ENCODE measurements around the gene VWF.
"Not testable (repeated sequence)": the region's sequence is repeated elsewhere in the genome, so short reads cannot be mapped to it uniquely, and the experiment has no call there.

The VWF gene

GRCh38 chr12:6157482-6157881 lies 33.0 kb upstream of the VWF start:
- H3K4me3 ChIP-seq (ENCODE audit: control insufficient read depth, low read depth, low read length) = no peak overlapping the region
- TF ChIP-seq CTCF (IDR thresholded peaks at IDR 0.05; ENCODE audit: control insufficient read depth, insufficient read depth, low read depth, low read length, missing control alignments) = no peak
- no peak for DNase-seq (ENCODE audit: low read depth)

GRCh38 chr12:6154730-6155459 lies 30.4 kb upstream of the VWF start:
- H3K4me3 ChIP-seq (ENCODE audit: control insufficient read depth, low read depth, low read length) = no peak overlapping the region
- no peak for DNase-seq (ENCODE audit: low read depth)
- no peak for TF ChIP-seq CTCF (IDR thresholded peaks at IDR 0.05; ENCODE audit: control insufficient read depth, insufficient read depth, low read depth, low read length, missing control alignments)

GRCh38 chr12:6148722-6149121 lies 24.3 kb upstream of the VWF start:
- not testable (repeated sequence) for DNase-seq (ENCODE audit: low read depth); H3K4me3 ChIP-seq (ENCODE audit: control insufficient read depth, low read depth, low read length)

GRCh38 chr12:6148061-6148460 lies 23.6 kb upstream of the VWF start:
- no peak for DNase-seq (ENCODE audit: low read depth)
- no peak overlapping the region for H3K4me3 ChIP-seq (ENCODE audit: control insufficient read depth, low read depth, low read length)
- no peak for TF ChIP-seq CTCF (IDR thresholded peaks at IDR 0.05; ENCODE audit: control insufficient read depth, insufficient read depth, low read depth, low read length, missing control alignments)

- no peak overlapping the region for H3K4me3 ChIP-seq (ENCODE audit: control insufficient read depth, low read depth, low read length)
- DNase-seq (ENCODE audit: low read depth) = no peak
- no peak for TF ChIP-seq CTCF (IDR thresholded peaks at IDR 0.05; ENCODE audit: control insufficient read depth, insufficient read depth, low read depth, low read length, missing control alignments)
These were observed 22.5 kb upstream of the VWF start for GRCh38 chr12:6146951-6147350.

- TF ChIP-seq CTCF (IDR thresholded peaks at IDR 0.05; ENCODE audit: control insufficient read depth, insufficient read depth, low read depth, low read length, missing control alignments) = no peak
- DNase-seq (ENCODE audit: low read depth) = no peak
- no peak overlapping the region for H3K4me3 ChIP-seq (ENCODE audit: control insufficient read depth, low read depth, low read length)
These were observed 22.0 kb upstream of the VWF start for GRCh38 chr12:6146509-6146908.

GRCh38 chr12:6145564-6145963 lies 21.1 kb upstream of the VWF start:
- no peak for TF ChIP-seq CTCF (IDR thresholded peaks at IDR 0.05; ENCODE audit: control insufficient read depth, insufficient read depth, low read depth, low read length, missing control alignments)
- DNase-seq (ENCODE audit: low read depth) = no peak
- no peak overlapping the region for H3K4me3 ChIP-seq (ENCODE audit: control insufficient read depth, low read depth, low read length)
